RWPE2 (cell line): ENCODE results near the gene LIPC.

Experiments
- ATAC-seq: fragments of 200-7000 bp; cut with Tn5 transposase; 3 replicates; pipeline ENCODE4 v1.9.1; 2021; ENCODE audit warnings: low read depth
- DNase-seq: peaks from one replicate; pipeline ENCODE4 v3.0.0-alpha.2; 2020; ENCODE audit warnings: low spot score
- H3K27ac ChIP-seq: fragments of 450-650 bp; 2 replicates; pipeline ENCODE4 v1.5.1; 2017; ENCODE audit warnings: mild to moderate bottlenecking; ENCODE audit not compliant: poor library complexity, severe bottlenecking
- H3K27me3 ChIP-seq: fragments of 250-450 bp; sonication (Bioruptor Pico); 2 replicates; pipeline ENCODE4 v1.5.1; 2021; ENCODE audit warnings: mild to moderate bottlenecking, moderate library complexity; ENCODE audit not compliant: insufficient read depth, poor library complexity, severe bottlenecking
- H3K36me3 ChIP-seq: fragments of 250-450 bp; sonication (Bioruptor Pico); 2 replicates; pipeline ENCODE4 v1.5.1; 2020; ENCODE audit warnings: low read depth, mild to moderate bottlenecking, moderate library complexity
- H3K4me1 ChIP-seq: fragments of 250-450 bp; sonication (Bioruptor Pico); 2 replicates; pipeline ENCODE4 v1.5.1; 2021; ENCODE audit warnings: mild to moderate bottlenecking, moderate library complexity; ENCODE audit not compliant: insufficient read depth, poor library complexity, severe bottlenecking
- H3K4me3 ChIP-seq: fragments of 250-450 bp; sonication (Bioruptor Pico); 2 replicates; pipeline ENCODE4 v1.5.1; 2021; ENCODE audit warnings: mild to moderate bottlenecking, moderate library complexity; ENCODE audit not compliant: severe bottlenecking
- H3K9me3 ChIP-seq: fragments of 250-450 bp; sonication (Bioruptor Pico); 2 replicates; pipeline ENCODE4 v1.5.1; 2021; ENCODE audit warnings: mild to moderate bottlenecking, moderate library complexity; ENCODE audit not compliant: severe bottlenecking
- CTCF ChIP-seq: fragments of 450-650 bp; IDR thresholded peaks from one replicate; pipeline ENCODE4 v1.5.1; 2017; ENCODE audit warnings: mild to moderate bottlenecking, moderate library complexity; ENCODE audit not compliant: poor library complexity, severe bottlenecking

LIPC gene

GRCh38 chr15:58583171-58583908 is 151.5 kb downstream of the LIPC start:
- ATAC-seq (no peak), DNase-seq (no peak)
- Histone ChIP-seq H3K4me1 (peaks cover 5% of the 10 kb centered on the region), H3K9me3 (peaks cover 14% of the 10 kb centered on the region), H3K36me3 (no peaks in the 10 kb centered on the region), H3K4me3 (no peak overlapping the region), H3K27me3 (no peaks in the 10 kb centered on the region), H3K27ac (no peak overlapping the region)
- no peak for TF ChIP-seq CTCF

- Histone ChIP-seq H3K27ac (no peak overlapping the region), H3K9me3 (peaks cover 14% of the 10 kb centered on the region), H3K36me3 (no peaks in the 10 kb centered on the region), H3K4me1 (peaks cover 5% of the 10 kb centered on the region), H3K4me3 (no peak overlapping the region), H3K27me3 (no peaks in the 10 kb centered on the region)
- no peak for TF ChIP-seq CTCF
- ATAC-seq (no peak; the same call in 1 of the 3 replicates), DNase-seq (no peak)
Observed at GRCh38 chr15:58584789-58585461, 153.1 kb downstream of the LIPC start.

DNA sequence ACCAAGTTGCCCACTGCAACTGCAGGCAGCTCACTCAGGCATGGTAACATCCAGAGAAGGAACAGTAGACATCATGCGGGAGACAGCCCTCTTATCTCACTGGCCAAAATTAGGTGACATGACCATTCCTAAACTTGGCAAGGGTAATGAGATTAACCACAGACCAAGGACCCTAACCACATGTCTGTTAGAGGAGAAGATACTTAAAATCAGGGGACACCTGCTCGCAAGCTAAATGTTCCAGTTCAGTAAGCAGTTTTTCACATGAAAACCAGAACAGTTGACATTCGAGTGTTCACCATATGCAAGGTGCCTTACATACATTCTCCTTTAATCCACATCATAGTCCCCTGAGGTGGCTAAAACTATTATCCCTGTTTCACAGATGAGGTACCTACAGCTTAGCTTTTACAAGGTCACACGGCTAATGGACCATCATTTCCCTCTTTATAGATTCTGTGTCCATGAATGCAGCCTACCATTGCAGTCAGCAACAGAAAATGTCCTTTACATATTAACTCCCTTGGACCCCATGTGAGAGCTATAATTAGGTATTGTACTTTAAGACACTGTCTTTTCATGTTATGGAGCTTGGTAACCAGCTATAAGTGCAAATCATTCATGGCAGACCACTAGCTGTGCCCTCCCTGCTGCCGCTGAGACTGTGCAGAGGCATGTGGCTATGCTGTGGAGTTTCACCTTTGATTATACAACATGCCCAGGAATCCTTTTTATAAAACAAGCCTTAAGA is 154.1 kb downstream of the LIPC start:
- DNase-seq (no peak), ATAC-seq (no peak; the same call in 2 of the 3 replicates)
- no peak overlapping the region for H3K27ac ChIP-seq
- peaks cover 5% of the 10 kb centered on the region for H3K4me1 ChIP-seq
- H3K4me3 ChIP-seq, result no peak overlapping the region
- peaks cover 14% of the 10 kb centered on the region for H3K9me3 ChIP-seq
- H3K27me3 ChIP-seq, result no peaks in the 10 kb centered on the region
- no peaks in the 10 kb centered on the region for H3K36me3 ChIP-seq
- TF ChIP-seq CTCF, result no peak

DNA sequence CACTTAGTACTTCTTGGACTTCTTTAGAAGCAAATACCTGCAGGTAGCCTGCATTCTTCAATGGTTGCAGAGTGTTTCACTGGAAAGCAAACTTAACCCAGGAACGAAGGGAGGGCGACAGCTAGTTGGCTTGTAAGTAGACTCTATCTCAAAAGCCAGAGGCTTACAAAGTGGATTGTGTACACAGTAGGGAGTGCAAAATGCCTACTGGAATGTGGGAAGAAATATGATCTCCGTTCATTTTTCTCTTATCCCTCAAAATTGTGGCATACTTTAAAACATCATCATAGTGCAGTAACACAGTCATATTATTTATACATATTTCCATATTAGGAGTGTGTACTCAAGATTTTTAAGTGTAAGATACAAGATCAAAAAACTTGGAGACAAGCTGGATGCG is 155.7 kb downstream of the LIPC start:
- DNase-seq (no peak), ATAC-seq (no peak)
- Histone ChIP-seq H3K27ac (no peak overlapping the region), H3K27me3 (no peaks in the 10 kb centered on the region), H3K4me3 (no peak overlapping the region), H3K36me3 (no peaks in the 10 kb centered on the region), H3K4me1 (peaks cover 5% of the 10 kb centered on the region), H3K9me3 (peaks cover 12% of the 10 kb centered on the region)
- TF ChIP-seq CTCF, result no peak
